GM12872 (cell line): ENCODE results near the gene CHAC1.

Source experiments
- CTCF ChIP-seq: IDR thresholded peaks from 3 replicates; pipeline ENCODE4 v1.5.1; 2011; ENCODE audit warnings: low read depth, mild to moderate bottlenecking, low read length, moderate library complexity; ENCODE audit not compliant: insufficient read depth

The CHAC1 gene

DNA sequence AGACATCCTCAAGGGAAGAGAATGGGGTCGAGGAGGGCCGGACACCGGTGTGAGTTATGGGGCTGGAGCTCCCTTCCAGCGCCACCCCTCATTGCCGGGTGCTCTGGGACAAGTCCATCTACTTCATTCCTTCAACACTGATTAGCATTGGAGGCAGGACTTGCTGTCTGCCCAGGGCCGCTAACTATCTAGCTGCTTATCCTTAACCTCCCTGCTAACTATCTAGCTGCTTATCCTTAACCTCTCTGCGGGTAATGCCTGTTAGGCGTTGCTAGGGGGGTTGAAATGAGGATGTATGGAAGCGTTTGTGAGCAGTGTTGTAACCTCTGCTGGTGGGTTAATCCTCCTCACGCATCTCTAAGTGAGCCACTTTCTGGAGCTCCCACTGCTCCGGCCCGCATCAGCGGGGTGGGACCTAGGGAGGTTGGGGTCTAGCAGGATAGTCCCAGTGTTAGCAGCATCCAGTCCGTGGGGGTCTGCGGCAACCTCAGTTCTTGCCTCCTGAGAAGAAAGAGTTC is 10.9 kb upstream of the CHAC1 start:
- no peak for TF ChIP-seq CTCF

GRCh38 chr15:40942878-40943277 is 10.4 kb upstream of the CHAC1 start:
- no peak for TF ChIP-seq CTCF

GRCh38 chr15:40943764-40944365 is 9.4 kb upstream of the CHAC1 start:
- no peak for TF ChIP-seq CTCF

- no peak for TF ChIP-seq CTCF
These were observed 8.6 kb upstream of the CHAC1 start for GRCh38 chr15:40944510-40945296.

- TF ChIP-seq CTCF: no peak
These were observed 4.4 kb upstream of the CHAC1 start for GRCh38 chr15:40948706-40949473.

GRCh38 chr15:40949756-40950207 is 3.5 kb upstream of the CHAC1 start:
- TF ChIP-seq CTCF: no peak

- no peak for TF ChIP-seq CTCF
These were observed 1.5 kb upstream of the CHAC1 start for GRCh38 chr15:40951764-40952163.
